Brain microvascular endothelial cell (primary cell): Measurements from ENCODE around the gene POLD2.

ENCODE experiments used
- DNase-seq: peaks from one replicate; pipeline ENCODE4 v3.0.0-alpha.2; 2020
- H3K27ac ChIP-seq: fragments of 250-450 bp; sonication (Bioruptor Pico); 2 replicates; pipeline ENCODE4 v1.5.1; 2020; ENCODE audit warnings: mild to moderate bottlenecking, moderate library complexity
- H3K27me3 ChIP-seq: fragments of 250-450 bp; sonication (Bioruptor Pico); replicated peaks from 2 replicates; pipeline ENCODE4 v1.5.1; 2020; ENCODE audit warnings: mild to moderate bottlenecking
- H3K36me3 ChIP-seq: fragments of 250-450 bp; sonication (Bioruptor Pico); replicated peaks from 2 replicates; pipeline ENCODE4 v1.5.1; 2020; ENCODE audit warnings: mild to moderate bottlenecking
- H3K4me3 ChIP-seq: 2 replicates; pipeline ENCODE4 v1.5.1; 2011; ENCODE audit warnings: low read depth, mild to moderate bottlenecking, control low read depth, low read length, moderate library complexity
- in situ Hi-C: cut with HindIII; loops from 2 replicates; pipeline ENCODE4 v1.10.0; 2017; ENCODE audit warnings: low sequenced_read_pairs, low pct_ligation_motif_present
- TF ChIP-seq, protein P1 (sequence below): IDR thresholded peaks from 2 replicates; pipeline ENCODE4 v1.5.1; 2011; ENCODE audit warnings: low read depth, mild to moderate bottlenecking, moderate library complexity, low read length, control low read depth, inconsistent platforms; ENCODE audit errors: missing control alignments

POLD2 gene

DNA sequence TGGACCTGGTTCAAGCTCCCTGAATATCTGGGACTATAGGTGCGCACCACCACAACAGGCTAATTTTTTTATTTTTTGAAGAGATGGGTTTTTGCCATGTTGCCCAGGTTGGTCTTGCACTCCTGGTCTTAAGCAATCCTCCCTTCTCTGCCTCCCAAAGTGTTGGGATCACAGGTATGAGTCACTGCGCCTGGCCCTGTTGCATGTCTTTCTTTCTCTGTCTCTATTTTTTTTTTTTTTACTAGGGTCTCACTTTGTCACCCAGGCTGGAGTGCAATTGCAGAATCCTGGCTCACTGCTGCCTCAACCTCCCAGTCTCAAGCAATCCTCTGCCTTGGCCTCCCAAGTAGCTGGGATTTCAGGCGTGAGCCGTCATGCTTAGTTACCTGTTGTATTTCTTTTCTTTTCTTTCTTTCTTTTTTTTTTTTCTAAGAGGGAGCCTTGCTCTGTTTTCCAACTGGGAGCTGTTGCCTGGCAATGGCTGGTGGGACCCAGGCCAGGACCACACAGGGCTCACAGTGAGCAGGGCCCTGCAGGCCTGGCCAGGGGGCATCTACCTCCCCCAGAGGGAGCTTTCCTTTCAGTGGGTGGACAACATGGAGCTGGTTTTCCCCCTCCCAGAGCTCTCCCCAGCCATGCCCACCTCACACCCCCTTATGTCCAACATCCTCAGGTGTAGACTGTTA is 11.7 kb upstream of the POLD2 start:
- no peaks in the 10 kb centered on the region for H3K36me3 ChIP-seq
- no peak overlapping the region for H3K27ac ChIP-seq
- no peaks in the 10 kb centered on the region for H3K27me3 ChIP-seq
- DNase-seq: no peak
- TF ChIP-seq, protein P1, sequence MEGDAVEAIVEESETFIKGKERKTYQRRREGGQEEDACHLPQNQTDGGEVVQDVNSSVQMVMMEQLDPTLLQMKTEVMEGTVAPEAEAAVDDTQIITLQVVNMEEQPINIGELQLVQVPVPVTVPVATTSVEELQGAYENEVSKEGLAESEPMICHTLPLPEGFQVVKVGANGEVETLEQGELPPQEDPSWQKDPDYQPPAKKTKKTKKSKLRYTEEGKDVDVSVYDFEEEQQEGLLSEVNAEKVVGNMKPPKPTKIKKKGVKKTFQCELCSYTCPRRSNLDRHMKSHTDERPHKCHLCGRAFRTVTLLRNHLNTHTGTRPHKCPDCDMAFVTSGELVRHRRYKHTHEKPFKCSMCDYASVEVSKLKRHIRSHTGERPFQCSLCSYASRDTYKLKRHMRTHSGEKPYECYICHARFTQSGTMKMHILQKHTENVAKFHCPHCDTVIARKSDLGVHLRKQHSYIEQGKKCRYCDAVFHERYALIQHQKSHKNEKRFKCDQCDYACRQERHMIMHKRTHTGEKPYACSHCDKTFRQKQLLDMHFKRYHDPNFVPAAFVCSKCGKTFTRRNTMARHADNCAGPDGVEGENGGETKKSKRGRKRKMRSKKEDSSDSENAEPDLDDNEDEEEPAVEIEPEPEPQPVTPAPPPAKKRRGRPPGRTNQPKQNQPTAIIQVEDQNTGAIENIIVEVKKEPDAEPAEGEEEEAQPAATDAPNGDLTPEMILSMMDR: no peak
- in situ Hi-C loops: no loop called here
- no peak overlapping the region for H3K4me3 ChIP-seq

DNA sequence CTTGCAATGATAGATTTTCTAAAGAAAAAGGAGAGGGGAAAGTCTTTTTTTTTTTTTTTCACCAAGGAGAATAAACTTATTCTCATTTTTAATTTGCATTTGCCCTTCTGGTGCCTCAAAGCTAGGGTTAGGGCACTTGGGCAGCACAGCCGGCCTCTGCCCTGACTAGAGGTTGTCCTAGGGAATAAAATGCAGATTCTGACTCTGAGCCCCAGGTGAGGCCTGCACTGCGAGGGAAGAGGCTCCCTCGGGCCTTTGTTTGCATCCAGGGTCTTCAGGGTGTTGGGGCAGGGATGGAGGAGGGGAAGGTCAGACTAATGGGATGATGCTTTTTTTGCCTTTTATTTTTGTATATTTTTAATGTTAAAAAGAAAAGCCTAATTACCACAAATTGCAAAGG is 9.9 kb upstream of the POLD2 start:
- in situ Hi-C loops: no loop called here
- Histone ChIP-seq H3K27ac (no peak overlapping the region), H3K36me3 (no peaks in the 10 kb centered on the region), H3K27me3 (no peaks in the 10 kb centered on the region), H3K4me3 (no peak overlapping the region)
- TF ChIP-seq, protein P1: no peak
- DNase-seq: no peak

GRCh38 chr7:44132039-44132438 is 8.7 kb upstream of the POLD2 start:
- in situ Hi-C loops: no loop called here
- H3K4me3 ChIP-seq: no peak overlapping the region
- H3K27me3 ChIP-seq: no peaks in the 10 kb centered on the region
- no peak overlapping the region for H3K27ac ChIP-seq
- TF ChIP-seq, protein P1: no peak
- H3K36me3 ChIP-seq: no peaks in the 10 kb centered on the region
- DNase-seq: no peak

DNA sequence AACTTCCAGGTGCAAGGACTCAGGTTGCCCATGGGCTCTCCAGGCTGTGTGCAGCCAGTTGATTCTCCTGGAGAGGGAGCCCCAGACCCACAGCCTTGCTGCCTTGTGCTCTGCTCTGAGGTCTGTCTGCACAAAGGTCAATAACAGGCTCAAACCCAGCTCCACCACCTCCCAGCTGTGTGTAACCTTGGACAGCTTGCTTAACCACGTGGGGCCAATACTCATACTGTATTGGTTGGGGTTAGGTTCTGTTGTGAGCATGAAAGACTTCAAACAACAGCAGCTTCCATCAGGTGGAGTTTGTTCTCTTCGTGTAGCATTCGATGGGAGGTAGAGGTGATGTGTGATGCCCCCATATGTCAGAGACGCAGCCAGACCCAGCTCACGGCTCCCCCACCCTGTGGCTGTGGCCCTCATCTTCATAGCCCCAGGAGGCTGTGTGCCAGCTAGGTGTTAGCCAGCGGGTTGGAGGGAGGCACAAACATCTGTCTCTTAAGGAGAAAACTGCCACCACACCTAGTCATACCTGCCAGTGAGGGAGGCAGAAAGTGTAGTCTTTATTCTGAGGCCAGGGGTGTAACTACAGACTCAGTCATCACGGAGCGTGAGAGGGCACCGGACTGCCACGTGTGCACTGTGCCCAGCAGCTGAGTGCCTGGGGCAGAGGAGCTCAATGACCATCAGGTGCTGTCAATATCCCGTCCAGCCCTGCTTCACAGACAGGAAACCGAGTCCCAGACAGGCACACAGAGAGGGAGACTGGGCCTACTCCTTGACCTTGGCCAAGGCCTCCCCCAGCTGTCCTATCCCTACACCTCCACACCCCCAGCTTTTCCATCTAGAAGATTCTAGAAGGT is 8.1 kb upstream of the POLD2 start:
- TF ChIP-seq, protein P1: peak; percentile 53
- DNase-seq: no peak
- H3K27me3 ChIP-seq: no peaks in the 10 kb centered on the region
- in situ Hi-C loops: no loop called here
- no peak overlapping the region for H3K4me3 ChIP-seq
- no peak overlapping the region for H3K27ac ChIP-seq
- H3K36me3 ChIP-seq: no peaks in the 10 kb centered on the region

DNA sequence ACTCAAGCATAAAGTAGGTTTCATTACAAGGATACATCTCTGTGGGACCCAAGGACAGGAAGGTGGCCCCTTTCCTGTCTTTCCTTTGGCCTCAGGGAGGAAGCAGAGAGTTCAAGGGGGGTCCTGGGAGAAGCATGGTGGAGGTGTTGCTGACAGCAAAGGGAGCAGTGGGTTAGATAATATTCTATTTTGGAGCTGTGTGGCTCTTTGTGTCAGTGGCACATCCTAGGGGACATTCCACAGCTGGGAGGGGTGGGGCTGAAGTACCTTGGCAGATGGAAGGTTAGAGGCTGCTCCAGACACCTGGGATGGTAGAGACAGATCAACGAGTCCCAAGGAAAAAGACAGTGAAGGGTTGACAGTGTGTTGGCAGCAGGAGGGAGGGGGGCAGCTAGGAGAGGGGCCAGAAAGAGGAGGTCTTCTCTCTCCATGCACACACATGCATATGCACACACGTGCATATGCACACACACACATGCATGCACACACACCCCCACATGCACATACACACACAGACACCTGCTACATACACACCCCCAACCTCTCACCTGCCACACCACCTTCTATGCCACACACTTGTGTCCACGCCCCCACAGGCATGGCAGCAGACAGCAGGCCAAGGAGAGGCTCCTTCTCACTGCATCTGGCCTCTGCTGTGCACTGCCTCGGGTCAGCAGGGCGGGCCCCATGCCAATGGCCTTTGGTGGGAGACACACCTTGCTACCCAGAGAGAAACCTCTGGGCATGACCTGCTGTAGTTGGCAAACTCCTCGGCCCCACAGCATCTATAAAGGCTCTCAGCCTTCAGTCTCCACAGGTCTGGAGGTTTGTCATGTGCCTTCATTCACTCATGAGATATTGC is 5.6 kb upstream of the POLD2 start:
- in situ Hi-C loops: no loop called here
- H3K4me3 ChIP-seq: no peak overlapping the region
- H3K36me3 ChIP-seq: no peaks in the 10 kb centered on the region
- H3K27me3 ChIP-seq: no peaks in the 10 kb centered on the region
- H3K27ac ChIP-seq: no peak overlapping the region
- TF ChIP-seq, protein P1: no peak
- DNase-seq: no peak
